Duodenal mucosa (tissue), 2 donors: ENCODE data around the gene KIRREL1.
A peak's percentile ranks its signal among the peaks of the same experiment; 100 is the strongest.

Experiments used
- H3K27ac ChIP-seq: one replicate; pipeline ENCODE4 v1.7.0; 2013; ENCODE audit warnings: low read depth, low read length
- H3K27me3 ChIP-seq, 2 donors: one replicate each; pipeline ENCODE4 v1.7.0; 2013; ENCODE audit warnings: low read length in 2 of 2, control low read depth in 1 of 2; ENCODE audit not compliant: insufficient read depth in 2 of 2, control insufficient read depth in 1 of 2
- H3K36me3 ChIP-seq, 2 donors: one replicate each; pipeline ENCODE4 v1.7.0; 2013; ENCODE audit warnings: low read length in 2 of 2, control low read depth in 1 of 2; ENCODE audit not compliant: insufficient read depth in 2 of 2, control insufficient read depth in 1 of 2
- H3K4me1 ChIP-seq, 2 donors: one replicate each; pipeline ENCODE4 v1.7.0; 2013; ENCODE audit warnings: low read length in 2 of 2, control low read depth in 1 of 2; ENCODE audit not compliant: insufficient read depth in 2 of 2, control insufficient read depth in 1 of 2
- H3K4me3 ChIP-seq, 2 donors: one replicate each; pipeline ENCODE4 v1.7.0; 2013; ENCODE audit warnings: low read length in 2 of 2, low read depth in 1 of 2
- H3K9ac ChIP-seq, 2 donors: one replicate each; pipeline ENCODE4 v1.7.0; 2013; ENCODE audit warnings: low read length in 2 of 2, low read depth in 1 of 2
- H3K9me3 ChIP-seq, 2 donors: one replicate each; pipeline ENCODE4 v1.7.0; 2013; ENCODE audit warnings: low read length in 2 of 2, control low read depth in 1 of 2; ENCODE audit not compliant: control insufficient read depth in 1 of 2

Gene KIRREL1

GRCh38 chr1:158005224-158005623 lies 11.8 kb downstream of the KIRREL1 start:
- Histone ChIP-seq H3K4me1 (peaks cover 15 to 27% of the 10 kb centered on the region in 2 donors), H3K4me3 (no peak overlapping the region), H3K27ac (no peak overlapping the region)

GRCh38 chr1:158007180-158007579 lies 13.7 kb downstream of the KIRREL1 start:
- H3K9ac ChIP-seq, result no peak overlapping the region
- H3K4me1 ChIP-seq, result peaks cover 15 to 35% of the 10 kb centered on the region in 2 donors

More at GRCh38 chr1:158005224-158005623, 11.8 kb downstream of the KIRREL1 start:
- Histone ChIP-seq H3K9me3 (no peaks in the 10 kb centered on the region), H3K27me3 (no peaks in the 10 kb centered on the region), H3K36me3 (no peaks in the 10 kb centered on the region), H3K9ac (no peak overlapping the region)

GRCh38 chr1:158007667-158008386 lies 14.4 kb downstream of the KIRREL1 start:
- Histone ChIP-seq H3K27me3 (no peaks in the 10 kb centered on the region), H3K27ac (peak overlapping the region; percentile 35), H3K4me3 (no peak overlapping the region), H3K4me1 (peaks cover 15 to 37% of the 10 kb centered on the region in 2 donors), H3K9me3 (no peaks in the 10 kb centered on the region), H3K36me3 (no peaks in the 10 kb centered on the region), H3K9ac (no peak overlapping the region)

More at GRCh38 chr1:158007180-158007579, 13.7 kb downstream of the KIRREL1 start:
- Histone ChIP-seq H3K4me3 (no peak overlapping the region), H3K36me3 (no peaks in the 10 kb centered on the region), H3K27me3 (no peaks in the 10 kb centered on the region), H3K27ac (no peak overlapping the region), H3K9me3 (no peaks in the 10 kb centered on the region)

GRCh38 chr1:158008630-158009029 lies 15.2 kb downstream of the KIRREL1 start:
- H3K4me3 ChIP-seq, result no peak overlapping the region
- H3K4me1 ChIP-seq, result peaks cover 15 to 37% of the 10 kb centered on the region in 2 donors
- H3K27ac ChIP-seq, result peak overlapping the region; percentile 58
- H3K9ac ChIP-seq, result no peak overlapping the region
- H3K9me3 ChIP-seq, result no peaks in the 10 kb centered on the region
- no peaks in the 10 kb centered on the region for H3K36me3 ChIP-seq
- no peaks in the 10 kb centered on the region for H3K27me3 ChIP-seq

- Histone ChIP-seq H3K36me3 (no peaks in the 10 kb centered on the region), H3K27me3 (no peaks in the 10 kb centered on the region), H3K9me3 (no peaks in the 10 kb centered on the region), H3K9ac (no peak overlapping the region), H3K27ac (peak overlapping the region; percentile 79), H3K4me1 (peaks cover 15 to 29% of the 10 kb centered on the region in 2 donors), H3K4me3 (no peak overlapping the region)
These were observed 18.3 kb downstream of the KIRREL1 start for GRCh38 chr1:158011714-158012113.

GRCh38 chr1:158013840-158014730 lies 20.6 kb downstream of the KIRREL1 start:
- Histone ChIP-seq H3K36me3 (no peaks in the 10 kb centered on the region), H3K4me1 (peaks cover 18 to 27% of the 10 kb centered on the region in 2 donors), H3K27ac (no peak overlapping the region), H3K9ac (no peak overlapping the region), H3K4me3 (no peak overlapping the region), H3K27me3 (no peaks in the 10 kb centered on the region), H3K9me3 (no peaks in the 10 kb centered on the region)

GRCh38 chr1:158014731-158015320 lies 21.4 kb downstream of the KIRREL1 start:
- Histone ChIP-seq H3K4me1 (peaks cover 10 to 23% of the 10 kb centered on the region in 2 donors), H3K4me3 (no peak overlapping the region), H3K9me3 (no peaks in the 10 kb centered on the region), H3K36me3 (no peaks in the 10 kb centered on the region), H3K9ac (no peak overlapping the region), H3K27ac (no peak overlapping the region), H3K27me3 (no peaks in the 10 kb centered on the region)

- peak overlapping the region; percentile 24 for H3K27ac ChIP-seq
- H3K27me3 ChIP-seq, result no peaks in the 10 kb centered on the region
- H3K4me3 ChIP-seq, result no peak overlapping the region
- H3K9ac ChIP-seq, result no peak overlapping the region
- no peaks in the 10 kb centered on the region for H3K36me3 ChIP-seq
- H3K4me1 ChIP-seq, result peaks cover 15 to 27% of the 10 kb centered on the region in 2 donors
- H3K9me3 ChIP-seq, result no peaks in the 10 kb centered on the region
These were observed 23.3 kb downstream of the KIRREL1 start for GRCh38 chr1:158016651-158017335.

GRCh38 chr1:158017800-158018595 lies 24.6 kb downstream of the KIRREL1 start:
- Histone ChIP-seq H3K36me3 (no peaks in the 10 kb centered on the region), H3K4me3 (no peak overlapping the region), H3K27me3 (no peaks in the 10 kb centered on the region), H3K27ac (peak overlapping the region; percentile 73), H3K9ac (no peak overlapping the region), H3K9me3 (no peaks in the 10 kb centered on the region), H3K4me1 (peaks cover 26 to 31% of the 10 kb centered on the region in 2 donors)
